ENCODE results near the gene RNGTT.

RNGTT gene

GRCh38 chr6:88680654-88681053 is 282.8 kb downstream of the RNGTT start:
- TF ChIP-seq MYC (IDR thresholded peaks at IDR 0.05; ENCODE audit: low read depth, low read length), result no peak
- H3K4me3 ChIP-seq (ENCODE audit: low read depth, low read length), result no peak overlapping the region
- DNase-seq (ENCODE audit: low read depth), result no peak

GRCh38 chr6:88679841-88680240 is 283.6 kb downstream of the RNGTT start:
- H3K4me3 ChIP-seq (ENCODE audit: low read depth, low read length), result no peak overlapping the region
- DNase-seq (ENCODE audit: low read depth), result no peak
- no peak for TF ChIP-seq POLR2A (IDR thresholded peaks at IDR 0.05; ENCODE audit: extremely low read depth, insufficient read length)
- no peak for TF ChIP-seq CTCF (IDR thresholded peaks at IDR 0.05; ENCODE audit: low read depth, low read length)
- TF ChIP-seq MYC (IDR thresholded peaks at IDR 0.05; ENCODE audit: low read depth, low read length), result no peak
- TF ChIP-seq MAX (IDR thresholded peaks at IDR 0.05; ENCODE audit: low read depth, low read length), result no peak

- no peak for TF ChIP-seq POLR2A (IDR thresholded peaks at IDR 0.05; ENCODE audit: extremely low read depth, insufficient read length)
- no peak for TF ChIP-seq MYC (IDR thresholded peaks at IDR 0.05; ENCODE audit: low read depth, low read length)
- TF ChIP-seq CTCF (IDR thresholded peaks at IDR 0.05; ENCODE audit: low read depth, low read length), result no peak
- TF ChIP-seq MAX (IDR thresholded peaks at IDR 0.05; ENCODE audit: low read depth, low read length), result no peak
- H3K4me3 ChIP-seq (ENCODE audit: low read depth, low read length), result no peak overlapping the region
- DNase-seq (ENCODE audit: low read depth), result no peak
These were observed 286.1 kb downstream of the RNGTT start for GRCh38 chr6:88677356-88677755.

- no peak for DNase-seq (ENCODE audit: low read depth)
These were observed 291.8 kb downstream of the RNGTT start for GRCh38 chr6:88671624-88672023.

GRCh38 chr6:88670369-88670768 is 293.0 kb downstream of the RNGTT start:
- TF ChIP-seq POLR2A (IDR thresholded peaks at IDR 0.05; ENCODE audit: extremely low read depth, insufficient read length), result no peak
- TF ChIP-seq MYC (IDR thresholded peaks at IDR 0.05; ENCODE audit: low read depth, low read length), result no peak
- TF ChIP-seq MAX (IDR thresholded peaks at IDR 0.05; ENCODE audit: low read depth, low read length), result no peak
- no peak for TF ChIP-seq CTCF (IDR thresholded peaks at IDR 0.05; ENCODE audit: low read depth, low read length)
- no peak overlapping the region for H3K4me3 ChIP-seq (ENCODE audit: low read depth, low read length)
- no peak for DNase-seq (ENCODE audit: low read depth)

More at GRCh38 chr6:88671624-88672023, 291.8 kb downstream of the RNGTT start:
- no peak overlapping the region for H3K4me3 ChIP-seq (ENCODE audit: low read depth, low read length)
- no peak for TF ChIP-seq POLR2A (IDR thresholded peaks at IDR 0.05; ENCODE audit: extremely low read depth, insufficient read length)
- no peak for TF ChIP-seq CTCF (IDR thresholded peaks at IDR 0.05; ENCODE audit: low read depth, low read length)
- TF ChIP-seq MAX (IDR thresholded peaks at IDR 0.05; ENCODE audit: low read depth, low read length), result no peak
- TF ChIP-seq MYC (IDR thresholded peaks at IDR 0.05; ENCODE audit: low read depth, low read length), result no peak

- H3K4me3 ChIP-seq (ENCODE audit: low read depth, low read length), result no peak overlapping the region
- TF ChIP-seq CTCF (IDR thresholded peaks at IDR 0.05; ENCODE audit: low read depth, low read length) (no peak), MAX (IDR thresholded peaks at IDR 0.05; ENCODE audit: low read depth, low read length) (no peak), MYC (IDR thresholded peaks at IDR 0.05; ENCODE audit: low read depth, low read length) (no peak), POLR2A (IDR thresholded peaks at IDR 0.05; ENCODE audit: extremely low read depth, insufficient read length) (no peak)
- no peak for DNase-seq (ENCODE audit: low read depth)
These were observed 293.9 kb downstream of the RNGTT start for GRCh38 chr6:88669475-88669874.

Data from NB4 (cell line).